OCI-LY3 (cell line): ENCODE results near the gene BEND4.

Experiments
- EZH2phosphoT487 ChIP-seq: fragments of 200-600 bp; shearing (Covaris generic); IDR thresholded peaks from 2 replicates; pipeline ENCODE4 v1.6.1; 2018; ENCODE audit warnings: antibody characterized with exemption, mixed run types, low read depth
- TF ChIP-seq, protein P1 (sequence below): fragments of 200-600, 300-600 bp; sonication (generic); IDR thresholded peaks from 2 replicates; pipeline ENCODE4 v1.5.1; 2014; ENCODE audit warnings: antibody characterized with exemption, low read length, low read depth

GRCh38 chr4:42070463-42070862, 82.0 kb downstream of the BEND4 start:
- TF ChIP-seq, protein P1, sequence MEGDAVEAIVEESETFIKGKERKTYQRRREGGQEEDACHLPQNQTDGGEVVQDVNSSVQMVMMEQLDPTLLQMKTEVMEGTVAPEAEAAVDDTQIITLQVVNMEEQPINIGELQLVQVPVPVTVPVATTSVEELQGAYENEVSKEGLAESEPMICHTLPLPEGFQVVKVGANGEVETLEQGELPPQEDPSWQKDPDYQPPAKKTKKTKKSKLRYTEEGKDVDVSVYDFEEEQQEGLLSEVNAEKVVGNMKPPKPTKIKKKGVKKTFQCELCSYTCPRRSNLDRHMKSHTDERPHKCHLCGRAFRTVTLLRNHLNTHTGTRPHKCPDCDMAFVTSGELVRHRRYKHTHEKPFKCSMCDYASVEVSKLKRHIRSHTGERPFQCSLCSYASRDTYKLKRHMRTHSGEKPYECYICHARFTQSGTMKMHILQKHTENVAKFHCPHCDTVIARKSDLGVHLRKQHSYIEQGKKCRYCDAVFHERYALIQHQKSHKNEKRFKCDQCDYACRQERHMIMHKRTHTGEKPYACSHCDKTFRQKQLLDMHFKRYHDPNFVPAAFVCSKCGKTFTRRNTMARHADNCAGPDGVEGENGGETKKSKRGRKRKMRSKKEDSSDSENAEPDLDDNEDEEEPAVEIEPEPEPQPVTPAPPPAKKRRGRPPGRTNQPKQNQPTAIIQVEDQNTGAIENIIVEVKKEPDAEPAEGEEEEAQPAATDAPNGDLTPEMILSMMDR = no peak
- TF ChIP-seq EZH2phosphoT487 = no peak
